IPS DF 6.9 (cell line): ENCODE measurements around the gene HLA-DOB.

Experiments used
- DNase-seq: peaks from one replicate; pipeline ENCODE4 v3.0.0-alpha.2; 2013; ENCODE audit warnings: low read depth, low spot score
- H3K27ac ChIP-seq: one replicate; pipeline ENCODE4 v1.5.1; 2013; ENCODE audit warnings: low read length, control low read depth
- H3K27me3 ChIP-seq: 2 replicates; pipeline ENCODE4 v1.6.1; 2013; ENCODE audit warnings: mild to moderate bottlenecking, low read length; ENCODE audit not compliant: control insufficient read depth, insufficient read depth
- H3K36me3 ChIP-seq: 2 replicates; pipeline ENCODE4 v1.6.1; 2013; ENCODE audit warnings: low read length; ENCODE audit not compliant: control insufficient read depth, insufficient read depth
- H3K4me1 ChIP-seq: 2 replicates; pipeline ENCODE4 v1.6.1; 2013; ENCODE audit warnings: low read length; ENCODE audit not compliant: control insufficient read depth, insufficient read depth
- H3K4me3 ChIP-seq: 2 replicates; pipeline ENCODE4 v1.5.1; 2013; ENCODE audit warnings: mild to moderate bottlenecking, low read length
- H3K9me3 ChIP-seq: 2 replicates; pipeline ENCODE4 v1.6.1; 2013; ENCODE audit warnings: low read length, inconsistent platforms; ENCODE audit not compliant: control insufficient read depth, insufficient read depth
- WGBS: extraction: QIAGEN DNeasy Blood & Tissue Kit; methylation state at CpG from one replicate; pipeline ENCODE4 v1.1.7; 2013; ENCODE audit warnings: mixed read lengths, missing lambda C conversion rate; ENCODE audit not compliant: insufficient read length, insufficient coverage; 5-methylcytosine and 5-hydroxymethylcytosine counted together

Gene HLA-DOB

DNA sequence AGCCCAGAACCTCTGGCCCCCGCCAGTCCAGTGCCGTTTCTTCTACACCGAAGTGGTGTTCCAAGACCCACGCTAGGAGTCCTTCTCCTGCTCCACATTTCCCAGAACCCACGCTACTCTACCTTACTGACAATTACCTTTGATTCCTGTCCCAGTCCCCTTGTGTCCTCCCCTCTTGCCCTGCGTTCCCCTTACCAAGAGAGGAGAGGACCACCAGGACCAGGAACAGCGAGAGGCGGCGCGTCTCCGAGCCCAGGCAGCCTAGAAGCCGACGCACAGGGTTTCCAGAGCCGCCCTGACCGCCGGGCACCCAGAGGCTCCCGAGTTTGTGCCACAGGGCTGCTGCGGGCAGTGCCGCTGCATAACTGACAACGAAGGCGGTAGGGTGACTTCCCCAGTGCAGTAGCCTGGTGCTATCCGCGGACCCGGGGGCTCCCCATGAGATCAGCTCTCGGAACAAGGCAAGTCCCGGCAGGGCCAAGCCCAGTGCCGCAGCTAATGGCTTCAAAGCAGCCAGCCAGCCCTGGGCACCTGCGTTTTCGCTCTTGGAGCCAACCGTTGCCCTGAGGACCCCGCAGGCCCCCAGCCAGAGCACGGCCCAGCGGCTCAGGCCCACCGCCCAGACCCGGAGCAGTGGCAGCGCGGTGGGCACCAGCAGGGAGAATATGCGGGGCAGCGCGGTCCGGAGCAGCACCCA lies 36.2 kb upstream of the HLA-DOB start:
- Histone ChIP-seq H3K4me3 (peak overlapping the region; percentile 59; the same call in 1 of the 2 replicates), H3K27me3 (peaks cover 8% of the 10 kb centered on the region), H3K9me3 (no peaks in the 10 kb centered on the region), H3K36me3 (no peaks in the 10 kb centered on the region), H3K27ac (no peak overlapping the region), H3K4me1 (peaks cover 2% of the 10 kb centered on the region; the same call in 1 of the 2 replicates)
- no peak for DNase-seq
- no CpG with 5 or more reads among the region's 41 CpGs for WGBS

DNA sequence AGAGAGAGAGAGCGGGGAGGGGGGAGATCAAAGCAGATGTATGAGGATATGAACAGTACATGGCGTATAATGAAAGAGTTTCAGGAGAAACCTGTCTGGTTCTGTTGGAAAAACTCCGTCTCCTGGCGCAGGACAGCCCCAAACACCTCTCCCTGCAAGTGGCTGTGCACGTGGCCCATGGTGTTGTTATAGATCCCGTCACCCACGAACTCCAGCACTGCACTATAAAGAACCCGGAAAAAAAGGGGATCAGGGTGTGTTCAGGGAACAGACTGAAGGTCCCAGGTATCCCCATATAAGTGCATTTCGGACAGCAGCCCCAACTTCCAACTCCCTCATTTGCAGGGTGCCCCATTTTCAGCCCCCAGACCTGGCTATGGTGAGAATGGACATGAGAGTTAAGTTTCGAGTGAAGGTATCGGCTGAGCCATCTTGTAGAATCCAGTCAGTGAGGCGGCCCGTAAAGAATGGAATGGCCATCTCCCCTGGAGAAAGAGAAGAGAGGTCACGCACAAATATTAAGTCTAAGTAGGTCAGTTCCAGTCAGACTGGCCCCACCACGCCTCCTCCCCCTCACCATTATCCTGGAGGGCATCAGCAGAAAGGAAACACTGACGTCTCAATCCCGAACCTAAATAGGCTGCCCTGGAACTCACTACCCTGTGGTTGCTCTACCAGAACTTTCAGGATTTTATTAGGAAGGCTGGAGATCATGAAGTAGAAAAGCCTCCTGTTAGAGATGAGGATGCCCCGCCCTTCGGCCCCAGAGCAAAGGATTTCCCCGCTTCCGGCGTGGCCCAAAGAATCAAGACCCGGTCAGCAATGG lies 35.4 kb upstream of the HLA-DOB start:
- WGBS = 100% methylated on average over 1 of the region's 23 CpGs
- peaks cover 8% of the 10 kb centered on the region for H3K27me3 ChIP-seq

DNA sequence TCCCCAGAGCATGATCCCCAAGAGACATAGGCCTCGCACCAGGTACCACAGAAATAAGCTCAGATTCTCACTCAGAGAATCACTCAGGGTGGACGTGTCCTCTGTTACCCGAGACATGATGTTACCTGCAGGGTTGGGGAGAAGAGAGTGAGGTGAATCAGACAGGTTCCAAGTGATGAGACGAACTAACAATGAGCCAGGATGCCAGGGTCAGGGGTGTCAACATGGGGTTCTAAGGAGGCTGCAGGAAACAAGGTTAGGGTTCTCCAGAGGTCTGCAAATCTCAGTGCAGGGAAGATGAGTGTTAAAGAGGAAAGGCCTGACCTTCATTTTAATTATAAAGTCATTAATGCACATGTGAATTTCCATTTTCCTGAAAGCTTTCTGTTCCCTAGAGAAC lies 34.2 kb upstream of the HLA-DOB start:
- WGBS = no CpG with 5 or more reads among the region's 4 CpGs
- no peak overlapping the region for H3K4me3 ChIP-seq

More for the DNA sequence above, 35.4 kb upstream of the HLA-DOB start:
- peaks cover 2% of the 10 kb centered on the region; the same call in 1 of the 2 replicates for H3K4me1 ChIP-seq
- peak overlapping the region; percentile 59; the same call in 1 of the 2 replicates for H3K4me3 ChIP-seq
- H3K9me3 ChIP-seq = no peaks in the 10 kb centered on the region
- H3K36me3 ChIP-seq = no peaks in the 10 kb centered on the region
- no peak overlapping the region for H3K27ac ChIP-seq
- DNase-seq = no peak

DNA sequence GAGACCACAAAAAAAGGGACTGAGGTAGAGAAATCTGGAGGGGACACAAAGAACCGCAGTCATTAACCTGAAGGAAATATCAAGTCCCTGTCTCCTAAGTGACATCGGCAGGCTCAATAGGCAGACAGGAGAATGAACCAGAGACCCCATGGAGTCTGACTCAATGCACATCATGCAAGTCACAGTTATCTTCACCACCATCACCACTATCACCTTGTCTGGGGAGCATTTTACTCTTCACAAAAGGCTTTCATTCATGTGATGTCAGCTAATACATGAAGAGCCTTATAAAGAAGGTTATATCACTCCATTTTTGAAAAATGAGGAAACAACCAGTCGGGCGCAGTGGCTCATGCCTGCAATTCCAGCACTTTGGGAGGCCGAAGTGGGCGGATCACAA lies 32.3 kb upstream of the HLA-DOB start:
- Histone ChIP-seq H3K36me3 (no peaks in the 10 kb centered on the region), H3K27ac (no peak overlapping the region), H3K9me3 (no peaks in the 10 kb centered on the region), H3K27me3 (peaks cover 4% of the 10 kb centered on the region; the same call in 1 of the 2 replicates), H3K4me1 (no peaks in the 10 kb centered on the region), H3K4me3 (no peak overlapping the region)
- no peak for DNase-seq
- WGBS = no CpG with 5 or more reads among the region's 6 CpGs

More for the DNA sequence above, 34.2 kb upstream of the HLA-DOB start:
- no peak for DNase-seq
- Histone ChIP-seq H3K36me3 (no peaks in the 10 kb centered on the region), H3K4me1 (peaks cover 2% of the 10 kb centered on the region; the same call in 1 of the 2 replicates), H3K9me3 (no peaks in the 10 kb centered on the region), H3K27ac (no peak overlapping the region), H3K27me3 (peaks cover 8% of the 10 kb centered on the region)

DNA sequence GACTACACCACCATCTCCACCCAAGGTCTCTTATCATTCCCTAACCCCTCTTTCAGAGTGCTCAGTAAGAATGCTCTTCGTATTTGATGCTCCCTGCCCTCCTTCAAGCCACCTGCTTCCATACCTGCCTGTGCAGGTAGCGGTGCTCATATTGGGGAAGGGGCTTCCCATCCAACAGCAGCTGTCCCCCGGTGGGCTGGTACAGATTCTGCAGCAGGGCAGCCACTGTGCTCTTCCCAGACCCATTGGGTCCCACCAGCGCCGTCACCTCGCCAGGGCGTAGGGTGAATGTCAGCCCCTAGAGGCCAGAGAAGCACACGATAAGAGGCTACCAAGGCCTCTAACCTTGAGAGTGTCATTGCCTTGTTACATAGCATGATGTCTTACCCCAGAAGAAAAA lies 31.0 kb upstream of the HLA-DOB start:
- Histone ChIP-seq H3K27ac (no peak overlapping the region), H3K4me1 (no peaks in the 10 kb centered on the region), H3K4me3 (no peak overlapping the region), H3K36me3 (no peaks in the 10 kb centered on the region), H3K9me3 (no peaks in the 10 kb centered on the region), H3K27me3 (peaks cover 4% of the 10 kb centered on the region; the same call in 1 of the 2 replicates)
- no peak for DNase-seq
- WGBS = no CpG with 5 or more reads among the region's 8 CpGs

DNA sequence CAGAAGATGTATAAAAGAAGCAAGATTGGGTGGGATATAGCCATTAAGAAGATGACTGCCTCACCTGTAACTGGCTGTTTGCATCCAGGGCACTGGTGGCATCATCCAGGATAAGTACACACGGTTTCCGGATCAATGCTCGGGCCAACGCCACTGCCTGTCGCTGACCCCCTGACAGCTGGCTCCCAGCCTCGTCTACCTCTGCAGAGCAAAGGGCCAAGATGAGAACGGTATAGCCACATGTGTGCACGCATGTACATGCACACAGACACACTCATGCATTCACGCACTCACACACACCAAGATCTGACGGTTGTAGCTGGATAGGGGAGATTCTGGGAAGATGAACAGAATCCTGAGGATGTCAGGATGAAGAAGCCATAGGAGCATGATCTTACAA lies 30.2 kb upstream of the HLA-DOB start:
- Histone ChIP-seq H3K4me3 (no peak overlapping the region), H3K4me1 (no peaks in the 10 kb centered on the region), H3K9me3 (no peaks in the 10 kb centered on the region), H3K27ac (no peak overlapping the region), H3K36me3 (no peaks in the 10 kb centered on the region), H3K27me3 (no peaks in the 10 kb centered on the region; the same call in 1 of the 2 replicates)
- DNase-seq = no peak
- WGBS = no CpG with 5 or more reads among the region's 10 CpGs

DNA sequence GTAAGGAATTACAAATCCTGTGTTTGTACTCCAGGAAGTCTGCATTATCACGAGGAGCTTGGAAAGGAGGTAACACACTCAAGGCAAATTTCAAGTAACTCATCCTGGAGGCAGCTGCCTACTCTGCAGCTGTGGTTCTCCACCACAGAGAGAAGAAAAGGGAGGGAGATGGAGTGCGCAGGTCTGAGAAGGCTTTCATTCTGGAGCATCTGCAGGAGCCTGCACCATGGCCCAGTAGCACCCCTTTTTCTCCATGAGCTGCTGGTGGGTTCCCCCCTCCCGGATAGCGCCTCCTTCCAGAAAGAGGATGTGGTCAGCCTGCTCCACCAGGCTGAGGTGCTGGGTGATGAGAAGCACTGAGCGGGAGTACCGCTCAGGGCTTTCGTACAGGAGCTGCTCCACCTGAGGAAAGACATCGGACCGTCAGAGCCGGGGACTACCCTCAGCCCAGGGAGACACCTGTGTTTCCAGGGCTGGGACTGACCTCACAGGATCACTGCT lies 28.6 kb upstream of the HLA-DOB start:
- H3K27ac ChIP-seq = no peak overlapping the region
- H3K27me3 ChIP-seq = no peaks in the 10 kb centered on the region
- no peak overlapping the region for H3K4me3 ChIP-seq
- H3K9me3 ChIP-seq = no peaks in the 10 kb centered on the region
- no peaks in the 10 kb centered on the region for H3K4me1 ChIP-seq
- DNase-seq = no peak
- H3K36me3 ChIP-seq = no peaks in the 10 kb centered on the region
- WGBS = no CpG with 5 or more reads among the region's 10 CpGs

DNA sequence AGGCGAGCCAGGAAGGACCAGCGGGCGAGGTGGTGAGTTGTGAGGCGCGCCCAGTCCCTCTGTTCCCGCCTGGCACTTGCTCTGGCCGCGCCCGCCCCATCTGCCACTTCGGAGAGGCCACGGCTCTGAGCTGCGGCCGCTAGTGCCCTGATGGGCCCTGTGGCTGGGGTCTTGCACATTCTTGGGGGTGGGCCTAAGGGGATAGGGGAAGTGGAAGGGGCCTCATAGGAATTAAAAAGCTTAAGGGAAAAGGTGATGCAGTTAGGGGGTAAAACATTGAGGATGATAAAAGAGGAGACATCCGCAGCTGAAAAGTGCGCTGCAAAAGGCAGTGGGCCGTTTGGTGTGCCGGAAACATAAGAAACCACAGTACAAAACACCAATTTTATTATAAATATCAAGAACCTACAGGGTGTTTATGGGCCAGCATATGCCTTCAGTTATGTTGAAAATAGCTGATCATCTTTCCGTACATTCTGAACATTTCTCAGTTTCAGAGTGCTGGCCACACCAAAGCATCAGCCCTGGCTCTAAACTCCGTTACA lies 28.1 kb upstream of the HLA-DOB start:
- no peaks in the 10 kb centered on the region for H3K9me3 ChIP-seq
- no peaks in the 10 kb centered on the region for H3K36me3 ChIP-seq
- no peak for DNase-seq
- H3K4me3 ChIP-seq = peak overlapping the region; percentile 9; the same call in 1 of the 2 replicates
- no peaks in the 10 kb centered on the region for H3K4me1 ChIP-seq
- no CpG with 5 or more reads among the region's 19 CpGs for WGBS
- no peaks in the 10 kb centered on the region for H3K27me3 ChIP-seq
- no peak overlapping the region for H3K27ac ChIP-seq

DNA sequence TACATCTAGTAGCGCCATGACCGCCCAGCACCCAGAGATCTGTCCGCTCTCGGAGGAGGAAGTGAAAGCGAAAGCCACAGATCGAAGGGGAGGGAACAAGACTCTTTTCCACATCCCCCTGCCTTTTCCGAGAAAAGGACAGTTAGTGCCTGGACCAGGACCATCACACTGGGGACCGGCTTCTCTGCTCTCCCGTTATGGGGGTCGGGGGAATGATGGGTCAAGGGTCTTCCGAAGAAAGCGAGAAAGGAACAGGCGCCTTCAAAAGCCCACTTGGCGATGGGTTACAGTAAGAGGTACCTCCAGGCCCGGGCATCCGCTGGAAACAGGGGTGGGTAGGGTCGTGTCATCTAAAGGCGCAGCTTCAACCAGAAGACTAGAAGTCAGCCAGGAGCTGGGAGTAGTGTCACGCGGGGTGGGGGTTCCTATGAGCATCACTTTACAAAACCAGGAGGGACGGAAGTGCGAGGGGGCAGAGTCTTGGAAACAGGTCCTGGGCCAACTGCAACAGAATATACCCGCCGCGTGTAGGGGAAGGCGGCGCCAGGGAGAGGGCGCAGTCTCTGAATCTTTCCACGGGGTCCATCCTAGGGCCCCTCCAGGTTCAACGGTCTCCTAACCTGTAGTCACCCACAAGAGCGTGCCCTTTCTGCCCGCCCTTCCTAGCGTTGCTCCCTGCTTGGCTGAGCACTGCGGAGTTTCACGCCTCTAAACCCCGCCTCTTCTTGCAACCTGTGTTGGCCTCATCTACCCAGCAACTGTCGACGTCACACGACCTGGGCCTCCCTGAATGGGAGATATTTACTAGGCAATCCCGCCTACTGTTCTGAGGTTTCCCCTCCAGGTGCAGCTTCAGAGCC lies 27.4 kb upstream of the HLA-DOB start, which contains the start of gene PSMB8:
PSMB8 (minus strand) TSS at position 69 of the 860 bp plus-strand sequence; CDS start at position 18, 51 bp downstream.
- H3K4me3 ChIP-seq = peak within 1 kb of the TSS; percentile 67; the same call in 1 of the 2 replicates
- H3K27me3 ChIP-seq = no peaks in the 10 kb centered on the region
- no peaks in the 10 kb centered on the region for H3K9me3 ChIP-seq
- no peaks in the 10 kb centered on the region for H3K36me3 ChIP-seq
- H3K4me1 ChIP-seq = no peaks in the 10 kb centered on the region
- no CpG with 5 or more reads among the region's 40 CpGs for WGBS
- H3K27ac ChIP-seq = no peak within 1 kb of the TSS
- DNase-seq = peak; percentile 92
